Measurements from ENCODE around the gene CSF1R. TPM values are rescaled to one million over a fixed set of nuclear protein-coding genes. Genes with fewer than 3 reads are reported as not detected.

Gene CSF1R
- total and polyA plus RNA-seq, 2 of the 8 experiments (the other 6 are each of a cell fraction or from before 2014, with no cell fraction given), result 0.12 TPM; not detected in 1

DNA sequence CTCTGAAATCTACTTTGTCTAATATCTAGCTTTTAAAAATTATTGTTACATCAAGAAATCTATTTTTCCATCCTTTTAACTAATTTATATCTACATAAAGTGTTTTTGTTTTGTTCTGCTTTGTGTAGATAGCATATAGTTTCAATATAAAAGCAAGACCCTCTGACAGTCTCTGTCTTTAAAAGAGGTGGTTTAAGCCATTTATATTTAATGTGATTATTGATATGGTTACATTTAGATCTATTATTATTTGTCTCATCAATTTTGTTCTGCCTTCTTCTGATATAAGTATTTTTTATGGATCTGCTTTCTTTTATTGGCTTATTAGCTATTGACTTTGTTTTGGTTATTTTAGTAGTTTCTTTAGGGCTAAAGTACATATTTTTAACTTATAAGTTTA lies 69.8 kb downstream of the CSF1R start:
- DNase-seq (ENCODE audit: low read depth in 1 of 2, low spot score in 2 of 2), result no peak
- Histone ChIP-seq H3K4me1 (replicated peaks in 1 of 4; ENCODE audit: control insufficient read depth in 3 of 4, insufficient read depth in 4 of 4, low read length in 3 of 4) (no peaks in the 10 kb centered on the region), H2BK5ac (ENCODE audit: low read depth, low read length) (no peak overlapping the region), H3K56ac (replicated peaks; ENCODE audit: insufficient read length, low read depth, low read length) (no peak overlapping the region), H3K79me1 (ENCODE audit: low read depth, low read length) (no peaks in the 10 kb centered on the region), H3K23ac (ENCODE audit: insufficient read length) (no peak overlapping the region), H3K79me2 (ENCODE audit: control insufficient read depth in 1 of 2, insufficient read depth in 2 of 2, low read length in 2 of 2) (no peaks in the 10 kb centered on the region), H3K14ac (ENCODE audit: insufficient read length) (no peak overlapping the region), H3K4me3 (ENCODE audit: extremely low read depth in 1 of 4, insufficient read depth in 2 of 4, low read depth in 3 of 4, low read length in 4 of 4) (no peak overlapping the region), H3K4ac (replicated peaks; ENCODE audit: insufficient read length, low read depth, low read length) (no peak overlapping the region), H3K23me2 (ENCODE audit: low read depth, low read length) (no peaks in the 10 kb centered on the region), H3K9me3 (ENCODE audit: insufficient read depth in 2 of 2, low read depth in 1 of 2, low read length in 1 of 2) (0 out of 4 replicates have a peak, but pooled peaks cover 0 to 2% of the 10 kb centered on the region in 2 experiments), H4K8ac (ENCODE audit: extremely low read depth, insufficient read depth, low read length) (no peak overlapping the region), H3K4me2 (ENCODE audit: insufficient read depth in 1 of 2, low read depth in 2 of 2, low read length in 2 of 2) (no peak overlapping the region), H3K9ac (replicated peaks in 1 of 4; ENCODE audit: extremely low read depth in 1 of 4, low read depth in 3 of 4, low read length in 3 of 4) (no peak overlapping the region), H3K36me3 (ENCODE audit: control insufficient read depth in 2 of 4, insufficient read depth in 4 of 4, low read length in 3 of 4) (peaks cover 4 to 80% (median 45%) of the 10 kb centered on the region in 4 experiments; a peak in 7 of 8 replicates), H2BK15ac (ENCODE audit: low read length) (no peak overlapping the region), H2BK120ac (replicated peaks; ENCODE audit: low read depth, low read length) (no peak overlapping the region), H2AFZ (ENCODE audit: low read length) (no peak overlapping the region), H2BK20ac (ENCODE audit: low read length) (no peak overlapping the region), H4K20me1 (replicated peaks in 1 of 2; ENCODE audit: control insufficient read depth in 1 of 2, insufficient read depth in 2 of 2, low read length in 2 of 2) (peaks cover 1 to 2% of the 10 kb centered on the region in 2 experiments), H3K27me3 (replicated peaks in 1 of 4; ENCODE audit: control insufficient read depth in 3 of 4, extremely low read depth in 1 of 4, insufficient read depth in 3 of 4, low read length in 3 of 4) (no peaks in the 10 kb centered on the region), H3K27ac (ENCODE audit: low read depth, low read length) (no peak overlapping the region), H2BK12ac (ENCODE audit: low read depth, low read length) (no peak overlapping the region), H2AK5ac (ENCODE audit: low read depth, low read length) (no peak overlapping the region), H3K18ac (ENCODE audit: extremely low read depth, low read length) (no peak overlapping the region), H4K91ac (replicated peaks; ENCODE audit: insufficient read length, low read length) (no peak overlapping the region), H4K5ac (ENCODE audit: insufficient read length, low read depth, low read length) (no peak overlapping the region)
- ChIA-PET CTCF (ENCODE audit: partially characterized antibody) (no interaction called here), POLR2A (ENCODE audit: partially characterized antibody) (no interaction called here)
- no peak for FAIRE-seq
- no peak for TF ChIP-seq CREB1 (IDR thresholded peaks at IDR 0.05)
- TF ChIP-seq SP2 (IDR thresholded peaks at IDR 0.05; ENCODE audit: low read length), result no peak
- no peak for TF ChIP-seq EZH2 (IDR thresholded peaks at IDR 0.05; ENCODE audit: low read depth, low read length, severe bottlenecking)
- TF ChIP-seq, protein P1, sequence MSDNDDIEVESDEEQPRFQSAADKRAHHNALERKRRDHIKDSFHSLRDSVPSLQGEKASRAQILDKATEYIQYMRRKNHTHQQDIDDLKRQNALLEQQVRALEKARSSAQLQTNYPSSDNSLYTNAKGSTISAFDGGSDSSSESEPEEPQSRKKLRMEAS (IDR thresholded peaks at IDR 0.05), result no peak
- no peak for TF ChIP-seq RAD21 (IDR thresholded peaks at IDR 0.05 in 1 of 2, conservative IDR thresholded peaks at IDR 0.05 in 1 of 2; ENCODE audit: low read depth in 2 of 2, low read length in 2 of 2)
- TF ChIP-seq JUND (IDR thresholded peaks at IDR 0.05; ENCODE audit: low read length), result no peak
- TF ChIP-seq GABPA (IDR thresholded peaks at IDR 0.05; ENCODE audit: borderline replicate concordance, insufficient read depth, low read length), result no peak
